Body of pancreas (tissue), 4 donors: ENCODE measurements around the gene SMPD2.

Experiments used
- CTCF ChIP-seq, 7 experiments: fragments of 450-650 bp in 4 of 7; fragments of 200-600 bp in 3 of 7; sonication (generic) in 3 of 7; IDR thresholded peaks; one replicate each; pipeline ENCODE4 v1.5.1; 2016 to 2019; ENCODE audit warnings: antibody characterized with exemption in 7 of 7
- POLR2A ChIP-seq, 3 donors: fragments of 450-650 bp; IDR thresholded peaks; one replicate each; pipeline ENCODE4 v1.6.1; 2016; ENCODE audit warnings: antibody characterized with exemption in 3 of 3, mild to moderate bottlenecking in 2 of 3

GRCh38 chr6:109393157-109393885 is 47.2 kb upstream of the SMPD2 start:
- no peak for TF ChIP-seq CTCF (IDR thresholded peaks at IDR 0.05)
- TF ChIP-seq POLR2A (IDR thresholded peaks at IDR 0.05) = no peak
